Fibroblast of villous mesenchyme (primary cell): ENCODE data around the gene BMPR1A. TPM values are rescaled to one million over a fixed set of nuclear protein-coding genes. Genes with fewer than 3 reads are reported as not detected.

Source experiments
- DNase-seq: peaks from one replicate; pipeline ENCODE4 v3.0.0-alpha.2; 2010; ENCODE audit warnings: low read depth
- H3K4me3 ChIP-seq: 2 replicates; pipeline ENCODE4 v1.5.1; 2011; ENCODE audit warnings: low read depth, mild to moderate bottlenecking, low read length
- CTCF ChIP-seq: IDR thresholded peaks from 2 replicates; pipeline ENCODE4 v1.5.1; 2012; ENCODE audit warnings: low read depth, mild to moderate bottlenecking, low read length; ENCODE audit not compliant: insufficient read depth
- total RNA-seq: library from RNA; depleted of rRNA; stranded (reverse); fragments of >200 nt; gene quantifications from 2 replicates; pipeline ENCODE4 v1.2.3, GENCODE V29; 2012

Gene BMPR1A
- total RNA-seq, 1 donor: 70.8 TPM

GRCh38 chr10:86823565-86823964 lies 67.1 kb downstream of the BMPR1A start:
- no peak for DNase-seq
- no peak for TF ChIP-seq CTCF
- no peak overlapping the region for H3K4me3 ChIP-seq

GRCh38 chr10:86824151-86824550 lies 67.7 kb downstream of the BMPR1A start:
- no peak for DNase-seq
- TF ChIP-seq CTCF: no peak
- no peak overlapping the region for H3K4me3 ChIP-seq

DNA sequence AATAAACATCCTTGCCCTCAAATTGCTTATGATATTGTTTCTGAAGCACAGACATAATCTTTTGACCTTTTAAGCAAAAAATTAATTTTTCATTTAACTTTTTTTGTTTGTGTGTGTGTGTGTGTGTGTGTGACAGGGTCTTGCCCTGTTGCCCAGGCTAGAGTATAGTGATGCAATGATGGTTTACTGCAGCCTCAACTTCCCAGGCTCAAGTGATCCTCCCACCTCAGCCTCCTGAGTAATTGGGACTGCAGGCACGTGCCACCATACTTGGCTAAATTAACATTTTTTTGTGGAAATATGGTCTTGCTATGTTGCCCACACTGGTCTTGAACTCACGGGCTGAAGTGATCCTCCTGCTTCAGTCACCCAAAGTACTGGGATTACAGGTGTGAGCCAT lies 68.9 kb downstream of the BMPR1A start:
- H3K4me3 ChIP-seq: no peak overlapping the region
- DNase-seq: no peak
- no peak for TF ChIP-seq CTCF

DNA sequence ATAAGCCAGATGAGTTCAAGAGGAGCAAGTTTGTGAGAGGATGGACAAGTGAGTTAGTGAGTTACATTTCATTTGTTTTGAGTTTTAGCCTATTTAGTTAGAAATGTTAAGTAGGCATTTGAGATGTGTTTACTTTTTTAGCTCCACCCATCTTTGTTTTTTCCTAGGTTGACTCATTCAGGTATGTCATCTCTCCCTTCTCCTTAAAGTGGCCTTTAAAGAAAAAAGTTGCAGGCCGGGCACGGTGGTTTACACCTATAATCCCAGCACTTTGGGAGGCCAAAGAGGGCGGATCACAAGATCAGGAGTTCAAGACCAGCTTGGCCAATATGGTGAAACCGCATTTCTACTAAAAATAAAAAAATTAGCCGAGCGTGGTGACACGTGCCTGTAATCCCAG lies 71.2 kb downstream of the BMPR1A start:
- H3K4me3 ChIP-seq: no peak overlapping the region
- no peak for DNase-seq
- no peak for TF ChIP-seq CTCF

- DNase-seq: no peak
- TF ChIP-seq CTCF: no peak
- H3K4me3 ChIP-seq: no peak overlapping the region
Observed at GRCh38 chr10:86828145-86828544, 71.7 kb downstream of the BMPR1A start.

DNA sequence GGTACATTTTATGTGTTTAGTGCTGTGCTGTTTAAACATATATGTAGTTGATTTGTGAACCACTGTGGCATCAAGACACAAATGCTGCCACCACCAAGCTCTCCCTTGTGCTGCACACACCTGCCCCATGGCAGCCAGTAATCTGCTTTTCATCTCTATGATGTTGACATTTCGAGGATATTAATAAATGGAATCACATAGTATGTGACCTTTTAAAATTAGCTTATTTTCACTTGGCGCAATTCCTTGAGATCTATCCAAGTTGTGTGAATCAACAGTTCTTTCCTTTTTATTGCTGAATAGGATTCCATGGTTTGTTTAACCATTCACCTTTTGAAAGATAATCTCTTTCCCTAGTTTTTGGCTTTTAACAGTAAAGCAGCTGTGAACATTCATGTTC lies 73.1 kb downstream of the BMPR1A start:
- no peak for DNase-seq
- no peak for TF ChIP-seq CTCF
- H3K4me3 ChIP-seq: no peak overlapping the region

GRCh38 chr10:86830043-86830591 lies 73.7 kb downstream of the BMPR1A start:
- no peak overlapping the region for H3K4me3 ChIP-seq
- TF ChIP-seq CTCF: no peak
- no peak for DNase-seq
